Superior temporal gyrus (tissue), 1 donor: Measurements from ENCODE around the gene PTGER1.
A peak's percentile ranks its signal among the peaks of the same experiment; 100 is the strongest.

Experiments used
- DNase-seq: peaks from one replicate; pipeline ENCODE4 v3.0.0-alpha.2; 2016; ENCODE audit errors: extremely low spot score

Gene PTGER1

DNA sequence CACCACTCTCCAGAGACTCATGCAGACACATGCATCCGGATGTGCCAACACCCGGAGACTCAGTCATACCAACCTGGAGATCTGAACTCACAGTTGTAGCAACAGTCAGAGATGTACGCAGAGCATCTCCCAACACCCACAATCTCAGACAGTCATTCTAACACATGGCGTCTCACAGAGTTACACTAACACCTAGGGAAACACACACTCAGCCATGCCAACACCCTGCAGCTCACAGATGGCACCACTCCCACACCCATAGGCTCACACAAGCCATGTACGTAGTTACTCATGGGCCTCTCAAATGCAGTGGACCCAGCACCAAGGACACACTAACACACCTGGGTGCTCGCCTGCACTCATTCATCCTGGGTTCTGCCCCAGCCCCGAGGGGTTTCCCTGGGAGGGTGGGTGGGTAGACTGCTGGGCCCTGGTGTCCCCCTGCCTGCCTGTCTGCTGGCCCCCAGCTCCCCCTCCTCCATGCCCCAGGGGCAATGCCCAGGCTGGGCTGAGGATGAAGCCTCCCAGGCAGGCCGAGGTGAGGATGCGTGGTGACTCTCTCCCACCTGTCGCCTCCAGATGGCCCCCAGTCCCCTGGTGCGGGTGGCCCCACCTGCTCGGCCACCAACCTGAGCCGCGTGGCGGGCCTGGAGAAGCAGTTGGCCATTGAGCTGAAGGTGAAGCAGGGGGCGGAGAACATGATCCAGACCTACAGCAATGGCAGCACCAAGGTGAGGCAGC is 32.1 kb downstream of the PTGER1 start:
- DNase-seq, result peak; percentile 45

DNA sequence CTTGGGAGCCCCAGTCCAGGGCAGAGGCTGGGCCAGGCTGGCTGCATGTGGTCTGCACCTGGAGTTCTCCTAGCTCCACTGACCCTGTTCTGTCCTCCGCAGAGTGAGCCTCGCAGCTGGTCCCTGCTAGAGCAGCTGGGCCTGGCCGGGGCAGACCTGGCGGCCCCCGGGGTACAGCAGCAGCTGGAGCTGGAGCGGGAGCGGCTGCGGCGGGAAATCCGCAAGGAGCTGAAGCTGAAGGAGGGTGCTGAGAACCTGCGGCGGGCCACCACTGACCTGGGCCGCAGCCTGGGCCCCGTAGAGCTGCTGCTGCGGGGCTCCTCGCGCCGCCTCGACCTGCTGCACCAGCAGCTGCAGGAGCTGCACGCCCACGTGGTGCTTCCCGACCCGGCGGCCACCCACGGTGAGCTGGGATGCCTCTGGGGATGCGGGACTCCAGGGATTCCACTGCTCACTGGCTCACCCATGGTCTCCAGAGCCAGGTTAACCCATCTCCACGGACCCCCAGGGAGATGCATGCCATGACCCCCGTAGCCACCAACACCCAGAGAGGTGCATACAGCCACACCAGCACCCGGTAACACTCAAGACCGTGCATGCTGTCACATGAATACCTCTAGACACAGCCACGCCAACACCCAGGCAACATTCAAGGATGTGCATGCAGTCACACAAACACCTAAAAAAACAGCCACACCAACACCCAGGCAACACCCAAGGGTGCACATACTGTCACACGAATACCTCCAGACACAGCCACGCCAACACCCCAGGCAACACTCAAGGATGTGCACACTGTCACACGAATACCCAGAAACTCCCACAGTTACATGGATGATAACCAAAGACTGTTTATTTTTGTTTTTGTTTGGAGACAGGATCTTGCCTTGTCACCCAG is 33.9 kb downstream of the PTGER1 start:
- no peak for DNase-seq

DNA sequence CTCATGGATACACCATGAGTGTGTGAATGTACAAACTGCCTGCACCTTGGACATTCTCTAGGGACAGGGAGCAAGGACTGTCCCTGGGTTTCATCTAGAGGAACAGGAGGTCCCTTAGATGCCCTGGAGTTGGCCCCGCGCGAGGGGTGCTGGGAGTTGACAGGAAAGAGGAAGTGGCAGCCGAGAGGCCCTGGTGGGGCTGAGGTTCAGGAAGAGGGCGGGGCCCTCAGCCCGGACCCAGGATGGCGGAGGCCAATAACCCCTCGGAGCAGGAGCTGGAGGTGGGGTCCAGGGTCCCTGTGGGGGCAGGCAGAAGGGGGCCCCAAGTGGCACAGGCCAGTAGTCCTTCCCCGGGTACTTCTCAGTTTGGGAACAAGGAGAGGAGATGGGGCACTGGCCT is 35.1 kb downstream of the PTGER1 start:
- peak; percentile 29 for DNase-seq

DNA sequence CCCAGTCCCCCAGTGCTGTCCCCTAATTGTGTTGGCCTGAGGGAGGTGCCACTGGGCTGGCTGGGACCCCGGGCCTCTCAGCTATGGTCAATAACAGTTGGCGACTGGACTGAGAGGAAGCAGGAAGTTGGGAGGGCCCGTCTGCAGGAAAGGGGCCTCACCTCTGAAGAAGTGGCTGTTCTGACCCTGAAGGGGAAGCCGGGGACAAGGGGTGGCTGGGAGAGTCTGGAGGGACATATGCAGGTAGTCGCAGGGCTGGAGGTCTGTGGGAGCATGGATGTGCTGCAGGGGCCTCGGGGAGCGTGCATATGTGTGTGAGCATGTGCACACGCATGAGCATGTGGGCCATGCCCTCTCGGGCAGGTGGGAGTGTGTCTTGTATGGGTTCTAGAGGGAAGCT is 36.1 kb downstream of the PTGER1 start:
- no peak for DNase-seq

DNA sequence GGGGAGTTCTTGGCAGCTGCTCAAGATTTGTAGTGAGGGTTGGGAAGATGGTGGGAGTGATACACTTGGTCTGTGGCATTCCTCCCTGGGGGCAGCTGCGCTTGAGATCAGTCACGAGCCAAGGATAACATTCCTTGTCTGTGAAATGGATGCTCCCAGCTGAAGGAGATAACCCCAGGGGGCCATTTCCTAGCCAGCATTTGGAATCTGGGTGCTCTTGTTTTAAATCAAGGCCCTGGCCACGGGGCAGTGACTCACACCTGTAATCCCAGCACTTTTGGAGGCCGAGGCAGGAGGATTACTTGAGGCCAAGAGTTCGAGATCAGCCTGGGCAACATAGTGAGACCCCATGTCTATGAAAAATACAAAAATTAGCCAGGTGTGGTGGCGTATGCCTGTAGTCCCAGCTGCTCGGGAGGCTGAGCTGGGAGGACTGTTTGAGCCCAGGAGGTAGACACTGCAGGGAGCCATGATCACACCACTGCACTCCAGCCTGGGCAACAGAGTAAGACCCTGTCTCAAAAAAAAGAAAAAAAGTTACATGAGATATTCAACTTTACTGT is 37.5 kb downstream of the PTGER1 start:
- DNase-seq, result no peak

DNA sequence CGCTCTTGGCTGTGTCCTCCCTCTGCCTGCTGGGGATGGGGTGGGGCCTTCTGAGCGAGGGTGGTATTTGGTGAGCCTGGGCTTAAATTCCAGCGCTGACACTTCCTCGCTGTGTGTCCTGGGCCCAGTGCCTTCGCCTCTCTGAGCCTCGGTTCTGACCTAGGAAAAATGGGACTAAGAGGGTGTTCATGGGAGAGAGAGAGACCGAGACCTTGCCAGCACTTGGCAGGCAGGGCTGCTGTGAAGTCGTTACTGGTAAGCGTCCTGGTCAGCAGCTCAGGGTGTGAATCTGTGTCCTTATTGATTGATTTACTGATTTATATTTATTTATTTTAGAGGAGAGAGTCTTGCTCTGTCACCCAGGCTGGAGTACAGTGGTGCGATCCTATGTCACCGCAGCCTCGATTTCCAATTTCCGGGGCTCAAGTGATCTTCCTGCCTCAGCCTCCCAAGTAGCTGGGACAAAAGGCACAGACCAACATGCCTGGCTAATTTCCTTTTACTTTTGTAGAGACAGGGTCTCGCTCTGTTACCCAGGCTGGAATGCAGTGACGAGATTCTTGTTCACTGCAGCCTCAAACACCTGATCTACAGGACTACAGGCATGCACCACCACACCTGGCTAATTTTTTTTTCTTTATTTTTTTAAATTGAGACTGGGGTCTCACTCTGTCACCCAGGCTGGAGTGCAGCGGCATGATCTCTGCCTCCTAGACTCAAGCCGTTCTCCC is 39.7 kb downstream of the PTGER1 start:
- no peak for DNase-seq

DNA sequence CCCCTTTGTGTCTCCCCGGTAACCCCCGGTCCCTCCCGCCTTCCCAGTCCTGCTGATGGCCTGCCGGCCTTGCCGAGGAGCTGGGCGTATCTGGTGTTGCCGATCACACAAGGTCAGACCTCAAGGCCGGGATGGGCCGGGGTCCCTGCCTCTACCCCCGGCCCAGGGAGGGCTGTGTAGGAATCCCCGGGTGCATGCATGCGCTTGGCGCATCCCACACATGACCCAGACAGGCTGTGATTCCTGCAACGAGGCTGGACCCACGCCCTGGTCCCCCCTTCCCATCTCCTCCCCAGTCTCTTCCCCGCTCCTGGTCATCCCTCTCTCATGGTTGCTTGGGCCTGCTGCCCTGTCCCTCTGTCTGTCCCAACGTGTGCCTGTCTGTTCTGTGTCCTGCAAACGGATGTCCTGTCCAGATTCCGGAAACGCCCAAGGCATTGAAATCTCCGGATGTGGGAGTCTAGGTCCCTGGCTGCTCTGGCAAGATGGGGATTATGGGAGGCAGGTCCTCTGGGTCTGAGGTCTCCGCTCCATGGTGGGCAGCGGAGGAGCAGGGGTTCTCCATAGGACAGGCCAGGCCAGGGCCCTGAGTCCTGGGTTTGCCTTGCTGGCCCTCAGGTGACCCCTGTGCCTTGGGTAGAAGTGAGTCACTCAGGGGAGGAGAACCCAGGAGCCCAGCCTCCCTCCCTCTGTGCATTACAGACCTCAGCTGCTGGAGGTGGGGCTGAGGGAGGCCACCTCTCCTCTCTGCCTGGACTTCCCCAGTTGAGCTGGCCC is 40.4 kb downstream of the PTGER1 start:
- no peak for DNase-seq

DNA sequence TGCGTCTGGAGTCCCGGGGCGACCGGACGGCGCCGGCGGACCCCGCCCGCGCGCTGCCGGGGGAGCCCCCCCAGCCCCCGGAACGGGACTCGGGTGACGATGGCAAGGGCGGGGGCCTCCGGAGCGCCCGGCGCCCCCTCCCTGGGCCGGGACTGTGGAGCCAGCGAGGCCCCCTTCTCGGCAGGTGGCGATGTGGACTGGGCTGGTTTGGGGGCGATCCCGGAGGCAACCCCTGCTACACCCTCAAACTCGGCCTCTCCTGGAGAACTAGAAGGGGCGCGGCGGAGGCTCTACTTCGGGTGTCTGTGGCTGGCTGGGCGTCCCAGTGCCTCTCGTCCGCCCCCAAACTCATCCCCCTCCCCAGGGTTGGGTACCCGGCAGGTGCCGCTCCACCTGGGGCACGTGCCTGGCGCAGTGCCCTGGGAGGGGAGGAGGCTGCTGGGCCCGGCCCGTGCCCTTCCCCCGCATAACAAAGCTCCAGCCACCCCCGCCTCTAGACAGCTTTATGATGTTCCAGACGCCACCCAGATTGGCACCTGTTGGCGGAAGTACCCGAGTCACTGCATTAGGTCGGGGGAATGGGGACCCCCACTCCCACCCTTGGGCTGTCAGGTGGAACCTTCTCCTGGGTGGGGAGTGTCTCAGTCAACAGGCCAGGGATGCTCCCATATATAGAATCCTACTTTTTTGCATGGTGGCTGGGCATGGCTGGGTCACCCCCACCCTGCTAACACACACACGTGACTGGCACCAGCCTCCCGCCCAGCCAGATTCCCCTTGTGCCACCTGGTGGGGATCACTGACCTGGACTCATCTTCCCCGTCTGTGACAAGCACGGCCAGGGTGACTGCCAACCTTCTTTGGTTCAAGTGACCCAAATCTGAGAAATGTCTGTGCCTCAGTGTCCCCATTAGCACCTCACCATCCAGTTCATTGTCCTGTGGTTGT is 41.3 kb downstream of the PTGER1 start:
- DNase-seq, result no peak

DNA sequence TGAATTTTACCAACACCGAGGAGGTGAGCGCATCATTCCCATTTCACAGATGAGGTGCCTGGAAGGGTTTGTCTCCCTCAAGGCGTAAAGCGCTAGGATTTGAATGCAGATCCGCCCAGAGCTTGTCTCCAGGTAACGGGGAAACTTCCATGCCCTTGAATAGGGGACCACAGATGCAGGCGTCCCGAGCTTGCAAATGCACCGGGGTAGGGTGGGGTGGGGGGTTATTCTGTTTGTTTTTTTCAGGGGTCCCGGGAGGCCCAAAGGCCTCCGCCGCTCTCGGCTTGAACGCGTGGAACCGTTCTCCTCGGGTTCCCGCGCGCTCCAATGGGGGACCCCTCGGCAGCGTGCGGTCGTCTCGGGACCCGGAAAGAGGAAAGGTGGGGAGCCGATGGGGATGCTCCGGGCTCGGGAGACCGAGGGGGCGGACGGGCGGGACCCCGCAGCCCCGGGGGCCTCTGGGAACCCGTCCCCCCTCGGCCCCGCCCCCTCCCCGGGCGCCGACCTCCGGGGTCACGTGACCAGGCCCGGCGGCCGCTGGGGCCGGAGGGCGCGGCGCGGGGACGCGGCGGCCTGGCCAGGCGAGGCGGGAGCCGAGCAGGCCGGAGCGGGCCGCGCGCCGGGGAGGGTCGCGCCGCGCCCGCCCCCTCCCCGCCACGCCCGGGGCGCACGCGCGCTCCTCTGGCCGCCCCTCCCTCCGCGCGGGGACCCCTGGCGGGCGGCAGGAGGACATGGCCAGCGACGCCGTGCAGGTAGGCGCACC is 42.2 kb downstream of the PTGER1 start, which contains the start of gene PKN1:
TSS of gene PKN1 (plus strand) at position 516 of the 763 bp plus-strand sequence. CDS start at position 732, 216 bp downstream.
- DNase-seq, result no peak

DNA sequence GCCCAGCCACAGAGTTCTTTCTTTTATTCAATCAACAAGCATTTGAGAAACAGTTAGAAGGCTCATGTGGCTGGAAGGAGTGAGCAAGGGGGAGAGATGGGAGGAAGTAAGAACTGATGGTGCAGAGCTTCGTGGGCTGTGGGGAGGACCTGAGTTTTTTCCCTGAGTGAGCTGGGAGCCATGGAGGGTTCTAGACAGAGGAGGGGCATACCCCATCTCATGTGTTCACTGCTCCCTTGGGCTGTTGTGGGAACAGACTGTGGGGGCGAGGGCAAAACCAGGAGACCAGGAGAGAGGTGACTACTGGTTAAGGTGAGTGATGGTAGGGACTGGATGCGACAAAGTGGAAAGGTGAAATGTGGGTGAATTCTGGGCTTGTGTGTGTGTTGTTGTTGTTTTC is 44.4 kb downstream of the PTGER1 start:
- DNase-seq, result no peak

DNA sequence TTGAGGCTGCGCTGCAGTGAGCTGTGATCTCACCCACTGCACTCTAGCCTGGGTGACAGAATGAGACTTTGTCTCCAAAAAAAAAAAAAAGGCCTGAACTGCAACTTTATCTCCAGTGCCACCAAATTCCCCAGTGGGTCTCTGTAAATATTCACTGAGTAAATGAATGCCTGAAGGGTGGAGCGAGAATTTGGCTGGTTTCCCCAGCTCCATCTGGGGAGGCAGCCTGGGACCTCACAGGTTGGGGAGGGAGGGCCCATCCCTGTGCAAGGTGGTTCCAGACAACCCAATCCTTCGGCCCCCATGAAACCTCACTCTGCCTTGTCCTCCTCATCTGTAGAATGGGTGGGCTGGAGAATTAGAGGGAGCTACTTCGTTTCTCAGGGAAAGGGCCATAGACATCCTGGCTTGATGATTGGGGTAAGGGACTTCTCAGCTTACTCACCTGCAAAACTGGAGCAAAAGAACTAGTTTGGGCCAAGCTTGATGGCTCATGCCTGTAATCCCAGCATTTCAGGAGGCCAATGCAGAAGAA is 46.2 kb downstream of the PTGER1 start:
- no peak for DNase-seq

DNA sequence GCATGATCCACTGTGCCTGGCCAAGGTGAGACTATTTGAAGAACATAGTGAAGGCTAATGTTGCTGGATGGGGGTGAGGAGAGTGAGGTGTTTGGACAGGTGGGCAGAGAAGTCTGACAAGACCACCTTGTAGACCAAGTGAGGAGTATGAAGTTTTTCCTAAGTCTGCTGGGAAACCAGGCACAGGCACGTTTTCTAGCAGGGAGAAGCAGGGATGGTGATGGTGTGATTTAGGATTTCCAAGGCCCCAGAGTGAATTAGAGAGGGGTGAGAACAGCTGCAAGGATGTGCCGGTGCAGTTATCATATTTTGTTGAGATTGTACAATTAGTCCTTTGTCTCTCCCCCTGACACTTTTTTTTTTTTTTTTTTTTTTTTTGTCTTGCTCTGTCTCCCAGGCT is 47.7 kb downstream of the PTGER1 start:
- DNase-seq, result no peak

DNA sequence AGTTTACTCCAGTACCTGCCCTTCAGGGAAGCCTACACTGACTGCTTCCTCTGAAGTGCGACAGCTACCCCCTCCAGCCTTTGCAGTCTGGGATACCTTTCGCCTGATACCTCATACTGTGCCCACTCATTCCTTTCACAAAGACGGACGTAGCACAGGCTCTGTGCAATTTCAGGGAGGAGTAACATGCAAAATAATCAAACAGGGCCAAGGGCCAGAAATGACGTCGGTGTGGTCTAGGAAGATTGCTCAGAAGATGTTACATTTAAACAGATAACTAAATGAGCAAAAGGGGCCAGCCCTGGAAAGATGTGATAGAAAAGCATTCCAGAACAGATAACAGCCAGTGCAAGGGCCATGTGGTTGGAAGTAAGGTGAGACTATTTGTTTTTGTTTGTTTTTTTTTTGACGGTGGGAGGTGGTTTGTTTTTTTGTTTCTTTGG is 49.4 kb downstream of the PTGER1 start:
- DNase-seq, result no peak
